ENCODE measurements around the gene GRIFIN.

The GRIFIN gene

DNA sequence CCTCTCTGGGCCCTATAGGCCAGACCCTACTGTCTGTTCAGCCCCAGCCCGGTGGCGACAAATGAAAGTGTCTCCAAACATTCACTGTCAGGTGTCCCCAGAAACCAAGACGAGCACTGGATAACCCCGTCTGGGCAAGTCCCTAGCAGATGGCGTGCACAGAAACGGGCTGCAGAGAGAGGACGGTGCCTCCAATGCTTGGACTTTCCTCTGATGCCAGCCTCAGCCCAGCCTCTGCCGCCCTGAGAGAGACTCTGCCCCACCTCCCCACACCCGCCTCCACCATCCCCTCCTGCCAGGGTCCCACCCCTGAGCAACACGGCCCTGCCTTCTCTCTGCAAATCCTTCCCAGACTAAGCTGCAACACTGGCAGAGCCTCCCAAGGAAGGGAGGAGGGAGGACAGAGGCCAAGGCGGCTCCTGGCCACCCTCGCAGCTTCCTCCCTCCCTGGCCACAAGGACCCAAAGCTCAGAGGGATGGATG, 36.0 kb upstream of the GRIFIN start:
- no peak overlapping the region for H3K4me3 ChIP-seq (ENCODE audit: low read length)
- TF ChIP-seq, protein P1, sequence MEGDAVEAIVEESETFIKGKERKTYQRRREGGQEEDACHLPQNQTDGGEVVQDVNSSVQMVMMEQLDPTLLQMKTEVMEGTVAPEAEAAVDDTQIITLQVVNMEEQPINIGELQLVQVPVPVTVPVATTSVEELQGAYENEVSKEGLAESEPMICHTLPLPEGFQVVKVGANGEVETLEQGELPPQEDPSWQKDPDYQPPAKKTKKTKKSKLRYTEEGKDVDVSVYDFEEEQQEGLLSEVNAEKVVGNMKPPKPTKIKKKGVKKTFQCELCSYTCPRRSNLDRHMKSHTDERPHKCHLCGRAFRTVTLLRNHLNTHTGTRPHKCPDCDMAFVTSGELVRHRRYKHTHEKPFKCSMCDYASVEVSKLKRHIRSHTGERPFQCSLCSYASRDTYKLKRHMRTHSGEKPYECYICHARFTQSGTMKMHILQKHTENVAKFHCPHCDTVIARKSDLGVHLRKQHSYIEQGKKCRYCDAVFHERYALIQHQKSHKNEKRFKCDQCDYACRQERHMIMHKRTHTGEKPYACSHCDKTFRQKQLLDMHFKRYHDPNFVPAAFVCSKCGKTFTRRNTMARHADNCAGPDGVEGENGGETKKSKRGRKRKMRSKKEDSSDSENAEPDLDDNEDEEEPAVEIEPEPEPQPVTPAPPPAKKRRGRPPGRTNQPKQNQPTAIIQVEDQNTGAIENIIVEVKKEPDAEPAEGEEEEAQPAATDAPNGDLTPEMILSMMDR (conservative IDR thresholded peaks at IDR 0.05; ENCODE audit: low read depth, low read length) = no peak
- no peak for DNase-seq (ENCODE audit: low read depth)

DNA sequence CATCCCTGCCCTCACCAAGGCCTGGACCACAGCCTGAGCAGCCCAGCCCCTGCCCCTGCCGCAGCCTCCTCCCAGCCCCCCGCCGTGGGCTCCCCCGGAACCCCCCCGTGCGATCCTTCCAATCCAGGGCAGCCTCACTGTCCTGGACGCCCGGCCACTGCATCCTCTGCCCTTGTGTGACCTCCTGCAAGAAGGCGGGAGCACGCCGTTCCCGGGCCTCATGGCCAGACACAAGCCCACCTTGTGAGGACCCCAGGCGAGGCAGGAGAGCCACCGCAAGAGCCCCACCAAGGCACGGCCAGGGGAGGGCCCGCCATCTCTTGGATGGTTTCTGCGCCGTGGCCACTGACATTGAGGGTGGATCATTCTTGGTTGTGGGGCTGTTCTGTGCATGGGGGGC, 35.6 kb upstream of the GRIFIN start:
- no peak overlapping the region for H3K4me3 ChIP-seq (ENCODE audit: low read length)
- TF ChIP-seq, protein P1 (conservative IDR thresholded peaks at IDR 0.05; ENCODE audit: low read depth, low read length) = no peak
- no peak for DNase-seq (ENCODE audit: low read depth)

DNA sequence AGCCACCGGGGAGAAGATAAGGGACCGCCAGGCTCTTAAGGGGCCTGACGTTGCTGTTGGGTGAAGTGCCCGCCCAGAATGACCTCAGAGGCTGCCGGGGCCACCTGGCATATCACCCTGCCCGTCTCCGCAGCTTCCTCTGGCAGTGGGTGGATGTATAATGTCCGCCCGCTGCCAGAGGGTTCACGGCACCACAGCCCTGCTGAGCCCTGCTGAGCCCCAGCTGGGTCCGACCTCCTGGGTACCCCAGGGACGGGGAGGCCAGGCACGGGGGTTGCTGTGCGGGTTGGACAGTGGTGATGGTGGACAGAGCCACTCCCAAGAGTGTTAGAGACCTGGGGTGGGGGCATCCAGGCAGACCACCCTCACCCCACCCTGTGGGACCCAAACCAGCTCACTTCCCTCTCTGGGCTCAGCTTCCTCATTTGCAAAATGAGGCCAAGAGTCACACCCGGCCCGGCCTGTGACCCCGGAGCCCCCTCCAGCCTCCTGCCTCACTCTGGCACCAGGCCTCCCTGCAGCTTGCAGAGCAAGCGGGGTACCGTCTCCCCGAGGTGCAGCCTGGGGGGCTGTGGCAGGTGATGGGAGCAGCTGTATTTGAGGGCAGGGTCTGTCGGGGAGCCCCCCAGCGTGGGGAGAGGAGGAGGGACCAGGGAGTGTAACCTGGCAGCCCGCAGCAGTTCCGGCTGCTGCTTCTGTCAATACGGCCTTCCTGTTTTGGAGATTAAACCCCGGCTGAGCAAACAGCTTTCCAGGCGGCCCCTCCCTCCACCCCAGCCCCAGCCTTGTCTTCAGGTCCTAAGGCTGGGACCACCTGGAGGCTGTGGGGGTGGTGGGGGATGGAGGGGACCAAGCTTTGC, 34.9 kb upstream of the GRIFIN start:
- DNase-seq (ENCODE audit: low read depth) = no peak
- TF ChIP-seq, protein P1 (conservative IDR thresholded peaks at IDR 0.05; ENCODE audit: low read depth, low read length) = no peak

DNA sequence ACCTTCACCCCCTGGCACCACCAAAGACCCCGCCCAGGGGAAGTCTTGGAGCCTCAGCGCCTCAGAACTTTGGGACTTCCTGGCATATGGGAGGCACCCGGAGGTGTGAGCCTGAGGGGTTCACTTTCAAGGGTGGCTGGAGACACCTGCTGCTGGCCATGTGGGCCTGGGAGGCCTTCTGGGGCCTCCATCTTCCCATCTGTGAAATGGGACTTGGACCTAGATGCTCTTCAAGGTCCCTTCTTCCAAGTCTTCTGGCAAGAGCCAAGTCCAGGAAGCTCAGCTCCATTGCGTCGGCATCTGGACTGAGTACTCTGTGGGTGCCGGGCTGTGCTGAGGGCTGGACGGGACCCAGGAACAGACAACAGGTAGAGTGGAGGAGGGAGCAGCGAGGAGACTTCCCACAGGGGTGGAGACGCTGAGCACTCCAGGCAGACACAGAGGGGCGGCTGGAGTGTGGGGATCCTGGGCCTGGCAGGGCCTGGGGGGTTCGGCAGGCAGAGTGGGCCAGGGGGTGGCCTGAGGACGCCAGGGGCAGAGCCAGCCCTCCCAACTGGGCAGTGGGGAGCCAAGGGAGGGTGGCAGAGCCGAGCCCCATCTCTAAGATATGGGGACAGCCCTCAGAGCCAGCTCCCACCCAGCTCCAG, 34.1 kb upstream of the GRIFIN start:
- TF ChIP-seq, protein P1 (conservative IDR thresholded peaks at IDR 0.05; ENCODE audit: low read depth, low read length) = no peak
- no peak for DNase-seq (ENCODE audit: low read depth)
- no peak overlapping the region for H3K4me3 ChIP-seq (ENCODE audit: low read length)

More for the DNA sequence above, 34.9 kb upstream of the GRIFIN start:
- no peak overlapping the region for H3K4me3 ChIP-seq (ENCODE audit: low read length)

DNA sequence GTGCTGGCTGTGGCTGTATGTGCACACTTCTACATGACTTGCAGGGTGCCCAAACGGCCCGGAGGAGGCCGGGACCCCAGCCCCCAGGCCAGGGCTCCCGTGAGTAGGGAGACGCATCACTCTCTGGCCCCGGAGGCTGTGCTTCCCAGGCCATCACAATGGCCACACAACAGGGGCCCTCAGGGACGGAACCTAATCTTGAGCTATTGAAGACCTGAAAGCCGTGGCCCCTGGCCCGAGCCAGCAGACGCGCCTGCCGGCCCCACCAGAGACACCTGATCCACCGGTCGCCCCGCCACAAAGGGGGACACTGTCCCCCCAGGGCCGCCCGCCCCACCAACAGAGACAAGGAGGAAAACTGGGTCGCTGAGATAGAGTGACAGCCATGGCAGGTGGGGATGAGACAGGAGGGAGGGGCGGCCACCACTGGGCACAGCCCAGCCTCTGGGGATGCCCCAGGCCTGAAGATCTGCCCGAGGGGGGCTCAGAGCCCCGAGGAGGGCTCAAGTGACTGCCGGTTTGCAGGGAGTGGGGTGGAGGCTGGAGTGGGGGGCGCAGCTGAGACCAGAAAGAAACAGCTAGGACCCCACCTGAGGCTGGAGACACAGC, 33.2 kb upstream of the GRIFIN start:
- DNase-seq (ENCODE audit: low read depth) = no peak
- H3K4me3 ChIP-seq (ENCODE audit: low read length) = no peak overlapping the region
- TF ChIP-seq, protein P1 (conservative IDR thresholded peaks at IDR 0.05; ENCODE audit: low read depth, low read length) = no peak

DNA sequence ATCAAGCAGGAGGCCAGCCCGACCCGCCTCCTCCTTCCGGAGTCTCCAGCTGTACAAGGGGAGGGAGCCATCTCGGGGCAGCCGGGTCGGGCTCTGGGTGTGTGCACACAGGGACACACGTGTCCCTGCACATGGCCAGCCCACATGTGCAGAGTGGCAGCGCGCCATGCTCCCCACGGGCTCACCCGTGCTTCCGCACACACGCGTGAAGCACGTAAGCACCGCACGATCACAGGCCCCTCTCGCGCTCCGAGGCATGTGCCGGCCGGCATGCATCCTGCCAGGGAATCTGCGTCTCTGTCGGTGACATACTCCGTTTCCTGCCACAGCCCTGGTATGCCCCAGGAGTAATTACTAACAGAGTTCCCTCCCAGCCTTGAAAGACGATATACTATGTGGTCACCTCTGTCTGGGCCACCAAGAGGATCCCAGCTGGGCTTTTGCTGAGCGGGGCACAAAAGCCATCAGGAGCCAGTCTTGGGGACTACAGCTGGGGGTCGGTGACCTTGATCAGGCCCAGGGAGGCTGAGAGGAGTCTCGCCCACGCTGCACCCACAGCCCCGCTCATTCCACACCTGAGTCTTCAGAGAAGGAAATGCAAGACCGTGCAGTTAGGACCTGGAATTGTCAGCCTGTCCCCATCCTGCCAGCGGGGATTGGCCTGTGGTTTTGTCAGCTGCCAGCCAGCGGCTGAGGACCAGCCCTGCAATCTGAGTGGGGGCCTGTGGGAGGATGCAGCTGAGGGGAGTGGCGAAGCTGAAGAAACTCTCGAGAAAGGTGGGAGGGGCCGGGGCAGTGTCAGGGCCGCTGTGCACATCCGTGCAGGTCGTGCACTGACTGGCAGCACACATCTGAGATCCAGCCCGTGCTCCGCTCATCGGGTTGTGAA, 32.4 kb upstream of the GRIFIN start:
- TF ChIP-seq, protein P1 (conservative IDR thresholded peaks at IDR 0.05; ENCODE audit: low read depth, low read length) = no peak
- no peak overlapping the region for H3K4me3 ChIP-seq (ENCODE audit: low read length)
- DNase-seq (ENCODE audit: low read depth) = no peak
